Esophagus muscularis mucosa (tissue), 4 donors: ENCODE results near the gene ZNF683.

Experiments used
- EP300 ChIP-seq: sonication (generic); formaldehyde crosslinking; IDR thresholded peaks from one replicate; pipeline ENCODE4 v1.6.1; 2017; ENCODE audit warnings: antibody characterized with exemption
- POLR2A ChIP-seq: fragments of 450-650 bp; IDR thresholded peaks from one replicate; pipeline ENCODE4 v1.6.1; 2017; ENCODE audit warnings: antibody characterized with exemption, moderate library complexity, mild to moderate bottlenecking, low read depth
- POLR2AphosphoS5 ChIP-seq, 2 donors: sonication (generic); formaldehyde crosslinking; IDR thresholded peaks; one replicate each; pipeline ENCODE4 v1.6.1; 2017; ENCODE audit warnings: antibody characterized with exemption in 2 of 2
- TF ChIP-seq, protein P1 (sequence below), 3 experiments: fragments of 200-600 bp in 2 of 3; fragments of 450-650 bp in 1 of 3; sonication (generic) in 2 of 3; IDR thresholded peaks; one replicate each; pipeline ENCODE4 v1.5.1; 2017 to 2019; ENCODE audit warnings: antibody characterized with exemption in 3 of 3, mild to moderate bottlenecking in 2 of 3, moderate library complexity in 1 of 3

DNA sequence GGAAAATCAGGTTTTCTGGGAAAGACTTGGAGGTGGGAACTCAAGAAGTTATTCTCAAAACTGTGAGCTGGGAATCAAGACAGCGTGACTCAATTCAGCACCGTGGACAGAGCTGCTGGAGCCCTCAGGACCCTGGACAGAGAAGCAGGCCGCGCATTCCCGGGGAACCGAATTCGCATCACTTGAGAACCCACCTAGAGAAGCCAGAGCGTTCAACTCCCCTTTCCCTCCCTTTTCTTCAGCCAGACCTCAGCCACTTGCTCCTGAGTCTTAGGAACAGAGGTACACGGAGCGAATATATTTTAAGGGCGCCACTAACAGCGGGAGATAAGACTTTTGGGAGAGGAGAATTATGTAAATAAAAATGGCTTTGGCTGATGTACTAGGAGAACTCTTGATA is 36.1 kb upstream of the ZNF683 start:
- TF ChIP-seq POLR2AphosphoS5 (IDR thresholded peaks at IDR 0.05): peak in 1 of 2 donors; percentile 52
- TF ChIP-seq, protein P1, sequence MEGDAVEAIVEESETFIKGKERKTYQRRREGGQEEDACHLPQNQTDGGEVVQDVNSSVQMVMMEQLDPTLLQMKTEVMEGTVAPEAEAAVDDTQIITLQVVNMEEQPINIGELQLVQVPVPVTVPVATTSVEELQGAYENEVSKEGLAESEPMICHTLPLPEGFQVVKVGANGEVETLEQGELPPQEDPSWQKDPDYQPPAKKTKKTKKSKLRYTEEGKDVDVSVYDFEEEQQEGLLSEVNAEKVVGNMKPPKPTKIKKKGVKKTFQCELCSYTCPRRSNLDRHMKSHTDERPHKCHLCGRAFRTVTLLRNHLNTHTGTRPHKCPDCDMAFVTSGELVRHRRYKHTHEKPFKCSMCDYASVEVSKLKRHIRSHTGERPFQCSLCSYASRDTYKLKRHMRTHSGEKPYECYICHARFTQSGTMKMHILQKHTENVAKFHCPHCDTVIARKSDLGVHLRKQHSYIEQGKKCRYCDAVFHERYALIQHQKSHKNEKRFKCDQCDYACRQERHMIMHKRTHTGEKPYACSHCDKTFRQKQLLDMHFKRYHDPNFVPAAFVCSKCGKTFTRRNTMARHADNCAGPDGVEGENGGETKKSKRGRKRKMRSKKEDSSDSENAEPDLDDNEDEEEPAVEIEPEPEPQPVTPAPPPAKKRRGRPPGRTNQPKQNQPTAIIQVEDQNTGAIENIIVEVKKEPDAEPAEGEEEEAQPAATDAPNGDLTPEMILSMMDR (IDR thresholded peaks at IDR 0.05): no peak
- no peak for TF ChIP-seq EP300
- TF ChIP-seq POLR2A: no peak
